Neutrophil (primary cell): Measurements from ENCODE around the gene TSHB.

ENCODE experiments used
- H3K27ac ChIP-seq: fragments of 200-600 bp; sonication (generic); 2 replicates; pipeline ENCODE4 v1.5.1; 2016; ENCODE audit warnings: mild to moderate bottlenecking, moderate library complexity
- H3K27me3 ChIP-seq: fragments of 200-600 bp; sonication (generic); 2 replicates; pipeline ENCODE4 v1.6.0; 2016; ENCODE audit warnings: mild to moderate bottlenecking
- H3K36me3 ChIP-seq: fragments of 200-600 bp; sonication (generic); 2 replicates; pipeline ENCODE4 v1.5.1; 2017
- H3K4me1 ChIP-seq, 2 experiments: fragments of 200-600 bp in 1 of 2; sonication (generic) in 1 of 2; 1 replicate in 1 of 2; 2 replicates in 1 of 2; pipeline versions ENCODE4 v1.5.1 to v1.6.1; 2013 to 2016; ENCODE audit warnings: low read depth in 1 of 2, low read length in 1 of 2, mild to moderate bottlenecking in 1 of 2, moderate library complexity in 1 of 2; ENCODE audit not compliant: control insufficient read depth in 1 of 2, insufficient read depth in 1 of 2
- H3K4me3 ChIP-seq, 2 experiments: fragments of 200-600 bp in 1 of 2; sonication (generic) in 1 of 2; 1 replicate in 1 of 2; 2 replicates in 1 of 2; pipeline ENCODE4 v1.5.1; 2013 to 2016; ENCODE audit warnings: low read depth in 1 of 2, low read length in 1 of 2, mild to moderate bottlenecking in 1 of 2, moderate library complexity in 1 of 2
- H3K9me3 ChIP-seq: fragments of 200-600 bp; sonication (generic); 2 replicates; pipeline ENCODE4 v1.5.1; 2016
- CTCF ChIP-seq: fragments of 200-600 bp; sonication (generic); IDR thresholded peaks from 2 replicates; pipeline ENCODE4 v1.5.1; 2016; ENCODE audit warnings: antibody characterized with exemption

The TSHB gene

GRCh38 chr1:115029526-115029925 lies at the start of gene TSHB:
Gene TSHB (plus strand): TSS chr1:115029826. CDS start chr1:115033363, 3,537 bp downstream.
- Histone ChIP-seq H3K4me3 (no peak within 1 kb of the TSS), H3K36me3 (no peaks in the 10 kb centered on the region), H3K9me3 (no peaks in the 10 kb centered on the region), H3K4me1 (no peaks in the 10 kb centered on the region), H3K27ac (no peak within 1 kb of the TSS), H3K27me3 (no peaks in the 10 kb centered on the region)
- no peak for TF ChIP-seq CTCF

- Histone ChIP-seq H3K4me1 (no peaks in the 10 kb centered on the region), H3K27ac (no peak overlapping the region), H3K4me3 (no peak overlapping the region), H3K36me3 (no peaks in the 10 kb centered on the region), H3K9me3 (no peaks in the 10 kb centered on the region), H3K27me3 (peaks cover 5% of the 10 kb centered on the region)
- TF ChIP-seq CTCF, result no peak
Observed at GRCh38 chr1:114982251-114982650, 47.4 kb upstream of the TSHB start.

- Histone ChIP-seq H3K36me3 (no peaks in the 10 kb centered on the region), H3K27ac (no peak overlapping the region), H3K27me3 (no peaks in the 10 kb centered on the region), H3K4me3 (no peak overlapping the region), H3K4me1 (no peaks in the 10 kb centered on the region), H3K9me3 (no peaks in the 10 kb centered on the region)
- TF ChIP-seq CTCF, result no peak
Observed at GRCh38 chr1:114986286-114986685, 43.3 kb upstream of the TSHB start.

- no peak for TF ChIP-seq CTCF
- H3K4me1 ChIP-seq, result no peaks in the 10 kb centered on the region
- no peak overlapping the region for H3K27ac ChIP-seq
- H3K9me3 ChIP-seq, result no peaks in the 10 kb centered on the region
- H3K27me3 ChIP-seq, result no peaks in the 10 kb centered on the region
- no peak overlapping the region for H3K4me3 ChIP-seq
- H3K36me3 ChIP-seq, result no peaks in the 10 kb centered on the region
Observed at GRCh38 chr1:114988095-114988494, 41.5 kb upstream of the TSHB start.

- Histone ChIP-seq H3K27me3 (peaks cover 6% of the 10 kb centered on the region), H3K36me3 (no peaks in the 10 kb centered on the region), H3K4me3 (no peak overlapping the region), H3K9me3 (no peaks in the 10 kb centered on the region), H3K4me1 (no peaks in the 10 kb centered on the region), H3K27ac (no peak overlapping the region)
- no peak for TF ChIP-seq CTCF
Observed at GRCh38 chr1:114997510-114998289, 31.9 kb upstream of the TSHB start.
